Immature natural killer cell (primary cell): ENCODE measurements around the gene APOL4. TPM values are rescaled to one million over a fixed set of nuclear protein-coding genes. Genes with fewer than 3 reads are reported as not detected.

Experiments used
- DNase-seq, 3 donors: peaks; one replicate each; pipeline ENCODE4 v3.0.0; 2022; ENCODE audit warnings: mixed read lengths in 1 of 3
- H3K27ac Mint-ChIP-seq, 6 donors: one replicate each; pipeline ENCODE4 v1.8.0; 2020; ENCODE audit warnings: mixed read lengths in 6 of 6, mild to moderate bottlenecking in 5 of 6, inconsistent platforms in 4 of 6, moderate library complexity in 3 of 6
- H3K27me3 Mint-ChIP-seq, 3 donors: one replicate each; pipeline ENCODE4 v1.8.0; 2020 to 2021; ENCODE audit warnings: low read depth in 3 of 3, mild to moderate bottlenecking in 3 of 3, mixed read lengths in 3 of 3, moderate library complexity in 3 of 3, inconsistent platforms in 1 of 3
- H3K36me3 Mint-ChIP-seq, 3 donors: one replicate each; pipeline ENCODE4 v1.8.0; 2020; ENCODE audit warnings: mixed read lengths in 3 of 3, inconsistent platforms in 2 of 3, mild to moderate bottlenecking in 2 of 3
- H3K4me1 Mint-ChIP-seq, 2 donors: one replicate each; pipeline ENCODE4 v1.8.0; 2020; ENCODE audit warnings: inconsistent platforms in 2 of 2, mild to moderate bottlenecking in 2 of 2, mixed read lengths in 2 of 2, moderate library complexity in 1 of 2
- H3K4me3 Mint-ChIP-seq, 5 donors: one replicate each; pipeline ENCODE4 v1.8.0; 2020; ENCODE audit warnings: mild to moderate bottlenecking in 5 of 5, mixed read lengths in 5 of 5, inconsistent platforms in 3 of 5, moderate library complexity in 3 of 5
- H3K9me3 Mint-ChIP-seq, 6 donors: one replicate each; pipeline ENCODE4 v1.8.0; 2020; ENCODE audit warnings: mild to moderate bottlenecking in 6 of 6, mixed read lengths in 6 of 6, inconsistent platforms in 4 of 6, moderate library complexity in 3 of 6
- polyA plus RNA-seq, 3 donors: library from polyadenylated mRNA; unstranded; fragments of 300-500 nt; fragmentation: Illumina TruSeq; gene quantifications; one replicate each; pipeline ENCODE4 v1.2.3, GENCODE V29; 2021

The APOL4 gene
- polyA plus RNA-seq, 3 donors from 2014 or later = 0.25 to 0.27 TPM; not detected in 1

- Mint-ChIP-seq H3K9me3 (no peaks in the 10 kb centered on the region), H3K27me3 (peaks cover 0 to 1% (median 0%) of the 10 kb centered on the region in 3 donors), H3K4me3 (no peak overlapping the region), H3K36me3 (peaks cover 18 to 64% (median 33%) of the 10 kb centered on the region in 3 donors), H3K4me1 (peaks cover 35% of the 10 kb centered on the region in 2 donors), H3K27ac (peak overlapping the region in 3 of 6 donors; percentile 8 to 77 (median 54))
- DNase-seq = no peak
Observed at GRCh38 chr22:36147196-36147791, 54.3 kb downstream of the APOL4 start.

GRCh38 chr22:36145881-36146280 lies 55.7 kb downstream of the APOL4 start:
- H3K36me3 Mint-ChIP-seq = peaks cover 12 to 72% (median 34%) of the 10 kb centered on the region in 3 donors
- H3K27me3 Mint-ChIP-seq = peaks cover 0 to 1% (median 0%) of the 10 kb centered on the region in 3 donors
- H3K9me3 Mint-ChIP-seq = no peaks in the 10 kb centered on the region
- peak overlapping the region in 4 of 6 donors; percentile 8 to 77 (median 43) for H3K27ac Mint-ChIP-seq
- peaks cover 21% of the 10 kb centered on the region in 2 donors for H3K4me1 Mint-ChIP-seq
- DNase-seq = no peak
- no peak overlapping the region for H3K4me3 Mint-ChIP-seq

GRCh38 chr22:36144886-36145541 lies 56.6 kb downstream of the APOL4 start:
- Mint-ChIP-seq H3K4me1 (peaks cover 13% of the 10 kb centered on the region in 2 donors), H3K4me3 (no peak overlapping the region), H3K27ac (peak overlapping the region; percentile 14 to 85 (median 50)), H3K9me3 (no peaks in the 10 kb centered on the region), H3K27me3 (peaks cover 0 to 1% (median 0%) of the 10 kb centered on the region in 3 donors), H3K36me3 (peaks cover 18 to 78% (median 34%) of the 10 kb centered on the region in 3 donors)
- peak; percentile 24 to 44 (median 27) for DNase-seq

GRCh38 chr22:36143956-36144355 lies 57.7 kb downstream of the APOL4 start:
- no peak overlapping the region for H3K4me3 Mint-ChIP-seq
- H3K27ac Mint-ChIP-seq = peak overlapping the region in 3 of 6 donors; percentile 20 to 51 (median 40)
- H3K36me3 Mint-ChIP-seq = peaks cover 18 to 75% (median 32%) of the 10 kb centered on the region in 3 donors
- peaks cover 7 to 8% of the 10 kb centered on the region in 2 donors for H3K4me1 Mint-ChIP-seq
- H3K27me3 Mint-ChIP-seq = peaks cover 0 to 1% (median 0%) of the 10 kb centered on the region in 3 donors
- no peak for DNase-seq
- no peaks in the 10 kb centered on the region for H3K9me3 Mint-ChIP-seq

GRCh38 chr22:36143066-36143815 lies 58.4 kb downstream of the APOL4 start:
- peaks cover 16 to 71% (median 32%) of the 10 kb centered on the region in 3 donors for H3K36me3 Mint-ChIP-seq
- peaks cover 0 to 1% (median 0%) of the 10 kb centered on the region in 3 donors for H3K27me3 Mint-ChIP-seq
- no peak overlapping the region for H3K4me3 Mint-ChIP-seq
- DNase-seq = no peak
- no peaks in the 10 kb centered on the region for H3K9me3 Mint-ChIP-seq
- peak overlapping the region in 4 of 6 donors; percentile 20 to 56 (median 42) for H3K27ac Mint-ChIP-seq
- peaks cover 6 to 8% of the 10 kb centered on the region in 2 donors for H3K4me1 Mint-ChIP-seq

GRCh38 chr22:36141481-36141880 lies 60.1 kb downstream of the APOL4 start:
- Mint-ChIP-seq H3K36me3 (peaks cover 11 to 63% (median 32%) of the 10 kb centered on the region in 3 donors), H3K4me1 (peaks cover 3 to 8% of the 10 kb centered on the region in 2 donors), H3K4me3 (no peak overlapping the region), H3K27ac (no peak overlapping the region), H3K27me3 (peaks cover 0 to 1% (median 0%) of the 10 kb centered on the region in 3 donors), H3K9me3 (no peaks in the 10 kb centered on the region)
- no peak for DNase-seq

Other genes starting within 250 kb of the APOL4 start
- 1 to 10 TPM in 2 of 3 donors, not detected in 1; 1.2 to 1.9 TPM for gene RBFOX2, start 173.0 kb downstream of the APOL4 start, polyA plus RNA-seq
- gene APOL3, start 41.1 kb downstream of the APOL4 start, polyA plus RNA-seq = 10 to 100 TPM; 32.8 to 83.5 (median 56.3) TPM
- gene APOL2, start 37.7 kb upstream of the APOL4 start, polyA plus RNA-seq = 10 to 100 TPM; 22.4 to 42.4 (median 22.9) TPM
- gene APOL1, start 51.3 kb upstream of the APOL4 start, polyA plus RNA-seq = 10 to 100 TPM in 2 of 3 donors, 1 to 10 TPM in 1; 8.7 to 65.8 (median 14.8) TPM
- 100 to 1,000 TPM in 1 of 3 donors, 10 to 100 TPM in 1, 1 to 10 TPM in 1; 8.7 to 355 (median 40.2) TPM for gene MYH9, start 186.2 kb upstream of the APOL4 start, polyA plus RNA-seq